K562 (cell line): ENCODE data around the gene HCN4. TPM values are rescaled to one million over a fixed set of nuclear protein-coding genes. Genes with fewer than 3 reads are reported as not detected.

Experiments
- ARID1B ChIP-seq: fragments of 450-650 bp; IDR thresholded peaks from 2 replicates; pipeline ENCODE4 v1.6.1; 2016; ENCODE audit warnings: antibody characterized with exemption, mild to moderate bottlenecking, inconsistent platforms
- BACH1 ChIP-seq: fragments of 200-800 bp; sonication (Bioruptor generic); IDR thresholded peaks from 2 replicates; pipeline ENCODE4 v1.6.1; 2016; ENCODE audit warnings: missing genetic modification characterization, missing compliant biosample characterization
- C11orf30 ChIP-seq: fragments of 450-650 bp; IDR thresholded peaks from 2 replicates; pipeline ENCODE4 v1.6.1; 2016; ENCODE audit warnings: low read depth, mild to moderate bottlenecking
- CHCHD3 ChIP-seq: fragments of 250-450 bp; sonication (Bioruptor Pico); IDR thresholded peaks from 2 replicates; pipeline ENCODE4 v2.1.2; 2022; ENCODE audit warnings: mild to moderate bottlenecking
- FOXJ3 ChIP-seq: sonication (generic); formaldehyde crosslinking; IDR thresholded peaks from 2 replicates; pipeline ENCODE4 v1.4.0; 2020; ENCODE audit warnings: mild to moderate bottlenecking, missing genetic modification reagents
- L3MBTL2 ChIP-seq: fragments of 450-650 bp; IDR thresholded peaks from 2 replicates; pipeline ENCODE4 v1.6.1; 2016; ENCODE audit warnings: mild to moderate bottlenecking, moderate library complexity
- SIRT6 ChIP-seq: IDR thresholded peaks from one replicate; pipeline ENCODE4 v1.6.1; 2012; ENCODE audit warnings: low read depth, mild to moderate bottlenecking, control low read depth, inconsistent platforms, low read length, moderate library complexity
- TAF7 ChIP-seq: fragments of 450-650 bp; IDR thresholded peaks from 2 replicates; pipeline ENCODE4 v1.6.1; 2016; ENCODE audit warnings: missing genetic modification characterization, missing compliant biosample characterization
- TRIM24 ChIP-seq, 2 experiments: fragments of 450-650 bp; IDR thresholded peaks; 2 replicates each; pipeline ENCODE4 v1.6.1; 2016
- ZFP36 ChIP-seq: fragments of 150-350 bp; IDR thresholded peaks from 2 replicates; pipeline ENCODE4 v1.6.1; 2018; ENCODE audit warnings: low read length, low read depth; ENCODE audit not compliant: partially characterized antibody
- ZNF507 ChIP-seq: conservative IDR thresholded peaks from 2 replicates; pipeline ENCODE4 v1.6.1; 2017; ENCODE audit warnings: missing genetic modification characterization, missing compliant biosample characterization
- ZNF778 ChIP-seq: fragments of 450-650 bp; formaldehyde crosslinking; IDR thresholded peaks from 2 replicates; pipeline ENCODE4 v1.4.0; 2020; ENCODE audit warnings: mild to moderate bottlenecking, moderate library complexity
- polyA plus RNA-seq, 8 experiments: library from polyadenylated mRNA; depleted of rRNA in 4 of 8; stranded (reverse) in 5 of 8; unstranded in 3 of 8; fragments of >200 nt; fragmentation: Nextera tagmentation in 2 of 8; fragmentation: Illumina TruSeq in 1 of 8; extraction: Ambion mirVana in 2 of 8; extraction: Trizol in 1 of 8; gene quantifications; 2 replicates each; pipeline versions ENCODE4 v1.2.1 to v1.2.3, GENCODE V29; 2011 to 2014; ENCODE audit warnings: inconsistent platforms in 1 of 8, missing spikeins in 1 of 8
- total RNA-seq, 7 experiments: library from RNA; depleted of rRNA in 6 of 7; stranded (reverse); fragments of >200 nt in 6 of 7; fragmentation: Illumina TruSeq in 2 of 7; extraction: Trizol in 2 of 7; gene quantifications; 2 replicates each; pipeline versions ENCODE4 v1.2.1 to v1.2.3, GENCODE V29; 2011 to 2021; ENCODE audit warnings: low replicate concordance in 1 of 7
- TF ChIP-seq, protein P1 (sequence below), 2 experiments: fragments of 450-650 bp; formaldehyde crosslinking in 1 of 2; IDR thresholded peaks; 2 replicates each; pipeline versions ENCODE4 v1.4.0 to v1.6.1; 2014 to 2020; ENCODE audit warnings: mild to moderate bottlenecking in 2 of 2, borderline replicate concordance in 1 of 2, low read depth in 1 of 2
- TF ChIP-seq, protein P2 (sequence below): sonication (generic); formaldehyde crosslinking; IDR thresholded peaks from 2 replicates; pipeline ENCODE4 v1.5.0; 2020; ENCODE audit warnings: missing genetic modification reagents
- TF ChIP-seq, protein P3 (sequence below), 2 experiments: fragments of 250-450 bp in 1 of 2; fragments of 450-650 bp in 1 of 2; sonication (Bioruptor Pico) in 1 of 2; IDR thresholded peaks; 2 replicates each; pipeline versions ENCODE4 v1.6.1 to v1.8.0; 2016 to 2021; ENCODE audit warnings: mild to moderate bottlenecking in 2 of 2, moderate library complexity in 2 of 2, missing compliant biosample characterization in 1 of 2, missing genetic modification characterization in 1 of 2
- TF ChIP-seq, protein P4 (sequence below): sonication (generic); formaldehyde crosslinking; IDR thresholded peaks from 2 replicates; pipeline ENCODE4 v1.8.0; 2022; ENCODE audit warnings: mild to moderate bottlenecking, low read depth, missing genetic modification reagents
- TF ChIP-seq, protein P5 (sequence below): fragments of 250-450 bp; sonication (Bioruptor Pico); IDR thresholded peaks from 2 replicates; pipeline ENCODE4 v1.8.0; 2021; ENCODE audit warnings: borderline replicate concordance, mild to moderate bottlenecking, moderate library complexity; ENCODE audit not compliant: poor library complexity, severe bottlenecking

The HCN4 gene
- total and polyA plus RNA-seq, 9 of the 15 experiments (the other 6 are each of a cell fraction or from before 2014, with no cell fraction given) = not detected

DNA sequence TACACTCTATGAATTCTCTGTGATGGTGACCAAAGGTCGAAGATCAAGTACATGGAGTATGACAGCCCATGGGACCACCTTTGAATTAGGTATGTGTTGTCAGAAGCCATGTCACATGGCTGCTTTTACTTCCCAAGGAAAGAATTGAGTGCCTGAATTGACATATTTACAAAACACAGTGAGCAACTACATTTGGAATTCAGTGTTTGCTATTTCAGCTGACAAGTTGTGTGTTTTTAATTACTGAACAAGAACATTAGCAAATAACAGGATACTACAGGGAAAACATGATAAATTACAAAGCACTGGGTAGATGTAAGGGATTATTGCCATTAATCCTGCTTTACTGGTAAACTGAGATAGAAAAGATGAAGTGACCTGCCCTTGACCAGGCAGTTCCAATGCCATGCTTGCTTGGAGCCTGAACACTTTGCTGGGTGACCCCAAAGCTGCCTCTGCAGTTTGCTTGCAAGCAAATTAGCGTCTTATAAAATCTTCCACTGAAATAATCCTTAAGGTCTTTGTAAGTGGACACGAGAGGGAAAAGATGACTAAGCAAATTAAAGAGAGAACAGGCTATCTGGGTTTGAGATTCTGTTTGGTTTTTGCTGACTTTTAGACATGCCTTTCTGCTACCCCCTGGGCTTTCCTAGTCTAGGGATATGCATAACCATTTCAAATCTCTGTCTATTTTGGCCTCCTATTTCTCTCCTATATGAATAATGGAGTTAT is 98.2 kb downstream of the HCN4 start (continued):
- TF ChIP-seq, protein P1, sequence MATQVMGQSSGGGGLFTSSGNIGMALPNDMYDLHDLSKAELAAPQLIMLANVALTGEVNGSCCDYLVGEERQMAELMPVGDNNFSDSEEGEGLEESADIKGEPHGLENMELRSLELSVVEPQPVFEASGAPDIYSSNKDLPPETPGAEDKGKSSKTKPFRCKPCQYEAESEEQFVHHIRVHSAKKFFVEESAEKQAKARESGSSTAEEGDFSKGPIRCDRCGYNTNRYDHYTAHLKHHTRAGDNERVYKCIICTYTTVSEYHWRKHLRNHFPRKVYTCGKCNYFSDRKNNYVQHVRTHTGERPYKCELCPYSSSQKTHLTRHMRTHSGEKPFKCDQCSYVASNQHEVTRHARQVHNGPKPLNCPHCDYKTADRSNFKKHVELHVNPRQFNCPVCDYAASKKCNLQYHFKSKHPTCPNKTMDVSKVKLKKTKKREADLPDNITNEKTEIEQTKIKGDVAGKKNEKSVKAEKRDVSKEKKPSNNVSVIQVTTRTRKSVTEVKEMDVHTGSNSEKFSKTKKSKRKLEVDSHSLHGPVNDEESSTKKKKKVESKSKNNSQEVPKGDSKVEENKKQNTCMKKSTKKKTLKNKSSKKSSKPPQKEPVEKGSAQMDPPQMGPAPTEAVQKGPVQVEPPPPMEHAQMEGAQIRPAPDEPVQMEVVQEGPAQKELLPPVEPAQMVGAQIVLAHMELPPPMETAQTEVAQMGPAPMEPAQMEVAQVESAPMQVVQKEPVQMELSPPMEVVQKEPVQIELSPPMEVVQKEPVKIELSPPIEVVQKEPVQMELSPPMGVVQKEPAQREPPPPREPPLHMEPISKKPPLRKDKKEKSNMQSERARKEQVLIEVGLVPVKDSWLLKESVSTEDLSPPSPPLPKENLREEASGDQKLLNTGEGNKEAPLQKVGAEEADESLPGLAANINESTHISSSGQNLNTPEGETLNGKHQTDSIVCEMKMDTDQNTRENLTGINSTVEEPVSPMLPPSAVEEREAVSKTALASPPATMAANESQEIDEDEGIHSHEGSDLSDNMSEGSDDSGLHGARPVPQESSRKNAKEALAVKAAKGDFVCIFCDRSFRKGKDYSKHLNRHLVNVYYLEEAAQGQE (IDR thresholded peaks at IDR 0.05; ENCODE audit: borderline replicate concordance) = no peak
- TF ChIP-seq, protein P1 (CRISPR knock-in tag; IDR thresholded peaks at IDR 0.05; ENCODE audit: low read depth) = no peak
- TF ChIP-seq TAF7 (tag) = no peak
- no peak for TF ChIP-seq FOXJ3
- no peak for TF ChIP-seq ZNF507 (tag)
- TF ChIP-seq, protein P2, sequence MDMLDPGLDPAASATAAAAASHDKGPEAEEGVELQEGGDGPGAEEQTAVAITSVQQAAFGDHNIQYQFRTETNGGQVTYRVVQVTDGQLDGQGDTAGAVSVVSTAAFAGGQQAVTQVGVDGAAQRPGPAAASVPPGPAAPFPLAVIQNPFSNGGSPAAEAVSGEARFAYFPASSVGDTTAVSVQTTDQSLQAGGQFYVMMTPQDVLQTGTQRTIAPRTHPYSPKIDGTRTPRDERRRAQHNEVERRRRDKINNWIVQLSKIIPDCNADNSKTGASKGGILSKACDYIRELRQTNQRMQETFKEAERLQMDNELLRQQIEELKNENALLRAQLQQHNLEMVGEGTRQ (CRISPR knock-in tag) = no peak
- TF ChIP-seq, protein P3, sequence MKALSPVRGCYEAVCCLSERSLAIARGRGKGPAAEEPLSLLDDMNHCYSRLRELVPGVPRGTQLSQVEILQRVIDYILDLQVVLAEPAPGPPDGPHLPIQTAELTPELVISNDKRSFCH (CRISPR knock-in tag; IDR thresholded peaks at IDR 0.05) = no peak
- TF ChIP-seq, protein P3 (tag; IDR thresholded peaks at IDR 0.05) = no peak
- TF ChIP-seq, protein P4, sequence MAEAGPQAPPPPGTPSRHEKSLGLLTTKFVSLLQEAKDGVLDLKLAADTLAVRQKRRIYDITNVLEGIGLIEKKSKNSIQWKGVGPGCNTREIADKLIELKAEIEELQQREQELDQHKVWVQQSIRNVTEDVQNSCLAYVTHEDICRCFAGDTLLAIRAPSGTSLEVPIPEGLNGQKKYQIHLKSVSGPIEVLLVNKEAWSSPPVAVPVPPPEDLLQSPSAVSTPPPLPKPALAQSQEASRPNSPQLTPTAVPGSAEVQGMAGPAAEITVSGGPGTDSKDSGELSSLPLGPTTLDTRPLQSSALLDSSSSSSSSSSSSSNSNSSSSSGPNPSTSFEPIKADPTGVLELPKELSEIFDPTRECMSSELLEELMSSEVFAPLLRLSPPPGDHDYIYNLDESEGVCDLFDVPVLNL (CRISPR knock-in tag) = no peak
- no peak for TF ChIP-seq ZNF778
- TF ChIP-seq C11orf30 = peak; percentile 88
- TF ChIP-seq, protein P5, sequence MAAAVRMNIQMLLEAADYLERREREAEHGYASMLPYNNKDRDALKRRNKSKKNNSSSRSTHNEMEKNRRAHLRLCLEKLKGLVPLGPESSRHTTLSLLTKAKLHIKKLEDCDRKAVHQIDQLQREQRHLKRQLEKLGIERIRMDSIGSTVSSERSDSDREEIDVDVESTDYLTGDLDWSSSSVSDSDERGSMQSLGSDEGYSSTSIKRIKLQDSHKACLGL (CRISPR knock-in tag) = no peak
- TF ChIP-seq SIRT6 = no peak
- TF ChIP-seq L3MBTL2 = no peak
- no peak for TF ChIP-seq TRIM24 (IDR thresholded peaks at IDR 0.05)
- TF ChIP-seq ZFP36 = no peak
- TF ChIP-seq BACH1 (tag) = peak; percentile 86
- TF ChIP-seq ARID1B = no peak
- TF ChIP-seq CHCHD3 = no peak
